Fibroblast of lung (primary cell): ENCODE results near the gene QSOX1.

Experiments used
- CTCF ChIP-seq, 2 donors: IDR thresholded peaks in 1 of 2; conservative IDR thresholded peaks in 1 of 2; 1 replicate in 1 of 2; 2 replicates in 1 of 2; pipeline ENCODE4 v1.5.1; 2011 to 2012; ENCODE audit warnings: low read length in 2 of 2, control low read depth in 1 of 2, inconsistent platforms in 1 of 2, low read depth in 1 of 2, mild to moderate bottlenecking in 1 of 2
- EZH2 ChIP-seq: IDR thresholded peaks from 2 replicates; pipeline ENCODE4 v1.5.1; 2012; ENCODE audit warnings: low read length, control low read depth, mild to moderate bottlenecking; ENCODE audit errors: missing control alignments

- TF ChIP-seq CTCF (conservative IDR thresholded peaks at IDR 0.05 in 1 of 2, IDR thresholded peaks at IDR 0.05 in 1 of 2; ENCODE audit: low read depth in 1 of 2, low read length in 2 of 2) = peak; percentile 85 to 90
- TF ChIP-seq EZH2 = no peak
Measured at GRCh38 chr1:180252638-180253536, 98.2 kb downstream of the QSOX1 start.
